Naive thymus-derived CD4-positive, alpha-beta T cell (primary cell): ENCODE measurements around the gene ZNF778. TPM values are rescaled to one million over a fixed set of nuclear protein-coding genes. Genes with fewer than 3 reads are reported as not detected.
A peak's percentile ranks its signal among the peaks of the same experiment; 100 is the strongest.
"Not testable (repeated sequence)": the region's sequence is repeated elsewhere in the genome, so short reads cannot be mapped to it uniquely, and the experiment has no call there.

ENCODE experiments used
- ATAC-seq: fragments of 150-1000 bp; cut with Tn5 transposase; 2 replicates; pipeline ENCODE4 v1.10.0; 2021; ENCODE audit warnings: mild to moderate bottlenecking, moderate library complexity
- CTCF ChIA-PET: fragments of 350-600 bp; sonication (Branson Sonifier 250); formaldehyde crosslinking; loops from one replicate; lab custom pipeline; 2021; ENCODE audit warnings: antibody characterized with exemption; lab: Charles Lee
- POLR2A ChIA-PET: fragments of 350-600 bp; sonication (Branson Sonifier 250); formaldehyde crosslinking; loops from one replicate; lab custom pipeline; 2021; ENCODE audit warnings: antibody characterized with exemption, inconsistent platforms; lab: Charles Lee
- DNase-seq, 9 donors: peaks; one replicate each; pipeline versions ENCODE4 v3.0.0 to v3.0.0-alpha.2; 2020 to 2022; ENCODE audit warnings: mixed read lengths in 1 of 9
- H3K27ac ChIP-seq: one replicate; pipeline ENCODE4 v1.7.0; 2013; ENCODE audit warnings: mild to moderate bottlenecking, low read depth, low read length, moderate library complexity
- H3K27me3 ChIP-seq, 2 donors: one replicate each; pipeline ENCODE4 v1.7.0; 2013; ENCODE audit warnings: low read length in 2 of 2, mild to moderate bottlenecking in 2 of 2, moderate library complexity in 2 of 2; ENCODE audit not compliant: control insufficient read depth in 2 of 2, insufficient read depth in 2 of 2
- H3K36me3 ChIP-seq, 3 experiments: 1 replicate in 2 of 3; 2 replicates in 1 of 3; pipeline ENCODE4 v1.7.0; 2013; ENCODE audit warnings: low read length in 3 of 3, mild to moderate bottlenecking in 3 of 3, moderate library complexity in 1 of 3; ENCODE audit not compliant: insufficient read depth in 3 of 3, control insufficient read depth in 2 of 3
- H3K4me1 ChIP-seq, 2 donors: one replicate each; pipeline ENCODE4 v1.7.0; 2013; ENCODE audit warnings: low read length in 2 of 2, mild to moderate bottlenecking in 2 of 2, moderate library complexity in 1 of 2; ENCODE audit not compliant: control insufficient read depth in 2 of 2, insufficient read depth in 2 of 2
- H3K4me3 ChIP-seq: 2 replicates; pipeline ENCODE4 v1.7.0; 2013; ENCODE audit warnings: mild to moderate bottlenecking, low read length
- H3K9me3 ChIP-seq, 3 experiments: 1 replicate in 2 of 3; 2 replicates in 1 of 3; pipeline ENCODE4 v1.7.0; 2013; ENCODE audit warnings: low read length in 3 of 3; ENCODE audit not compliant: control insufficient read depth in 2 of 3
- H3K27ac Mint-ChIP-seq, 9 donors: one replicate each; pipeline ENCODE4 v1.8.0; 2020 to 2022; ENCODE audit warnings: mixed read lengths in 9 of 9, mild to moderate bottlenecking in 8 of 9, moderate library complexity in 5 of 9, inconsistent platforms in 2 of 9
- H3K27me3 Mint-ChIP-seq, 5 donors: one replicate each; pipeline ENCODE4 v1.8.0; 2021 to 2022; ENCODE audit warnings: mixed read lengths in 5 of 5, mild to moderate bottlenecking in 1 of 5
- H3K36me3 Mint-ChIP-seq, 5 donors: one replicate each; pipeline ENCODE4 v1.8.0; 2020 to 2022; ENCODE audit warnings: mixed read lengths in 5 of 5, mild to moderate bottlenecking in 3 of 5, inconsistent platforms in 1 of 5
- H3K4me1 Mint-ChIP-seq, 7 donors: one replicate each; pipeline ENCODE4 v1.8.0; 2020 to 2022; ENCODE audit warnings: mixed read lengths in 7 of 7, mild to moderate bottlenecking in 3 of 7, inconsistent platforms in 1 of 7
- H3K4me3 Mint-ChIP-seq, 10 donors: one replicate each; pipeline ENCODE4 v1.8.0; 2020 to 2022; ENCODE audit warnings: mild to moderate bottlenecking in 10 of 10, mixed read lengths in 10 of 10, moderate library complexity in 6 of 10, inconsistent platforms in 2 of 10
- H3K9me3 Mint-ChIP-seq, 11 donors: one replicate each; pipeline ENCODE4 v1.8.0; 2020 to 2022; ENCODE audit warnings: mixed read lengths in 11 of 11, mild to moderate bottlenecking in 4 of 11, inconsistent platforms in 1 of 11, moderate library complexity in 1 of 11
- intact Hi-C, 2 donors: fragments of 100-400 bp; cut with micrococcal nuclease; formaldehyde crosslinking; loops; one replicate each; pipeline ENCODE4 v1.15.1; 2023
- polyA plus RNA-seq, 2 donors: library from polyadenylated mRNA; unstranded; fragments of 300-500 nt; fragmentation: Illumina TruSeq; gene quantifications; one replicate each; pipeline ENCODE4 v1.2.3, GENCODE V29; 2021
- total RNA-seq, 6 experiments: library from RNA in 5 of 6; stranded (reverse) in 5 of 6; gene quantifications; 1 replicate in 5 of 6; 2 replicates in 1 of 6; pipeline ENCODE4 v1.2.3 and lab custom pipeline; 2021 to 2026

Gene ZNF778
- total and polyA plus RNA-seq, 7 experiments from 2014 or later: 4.0 to 13.5 (median 6.5) TPM

DNA sequence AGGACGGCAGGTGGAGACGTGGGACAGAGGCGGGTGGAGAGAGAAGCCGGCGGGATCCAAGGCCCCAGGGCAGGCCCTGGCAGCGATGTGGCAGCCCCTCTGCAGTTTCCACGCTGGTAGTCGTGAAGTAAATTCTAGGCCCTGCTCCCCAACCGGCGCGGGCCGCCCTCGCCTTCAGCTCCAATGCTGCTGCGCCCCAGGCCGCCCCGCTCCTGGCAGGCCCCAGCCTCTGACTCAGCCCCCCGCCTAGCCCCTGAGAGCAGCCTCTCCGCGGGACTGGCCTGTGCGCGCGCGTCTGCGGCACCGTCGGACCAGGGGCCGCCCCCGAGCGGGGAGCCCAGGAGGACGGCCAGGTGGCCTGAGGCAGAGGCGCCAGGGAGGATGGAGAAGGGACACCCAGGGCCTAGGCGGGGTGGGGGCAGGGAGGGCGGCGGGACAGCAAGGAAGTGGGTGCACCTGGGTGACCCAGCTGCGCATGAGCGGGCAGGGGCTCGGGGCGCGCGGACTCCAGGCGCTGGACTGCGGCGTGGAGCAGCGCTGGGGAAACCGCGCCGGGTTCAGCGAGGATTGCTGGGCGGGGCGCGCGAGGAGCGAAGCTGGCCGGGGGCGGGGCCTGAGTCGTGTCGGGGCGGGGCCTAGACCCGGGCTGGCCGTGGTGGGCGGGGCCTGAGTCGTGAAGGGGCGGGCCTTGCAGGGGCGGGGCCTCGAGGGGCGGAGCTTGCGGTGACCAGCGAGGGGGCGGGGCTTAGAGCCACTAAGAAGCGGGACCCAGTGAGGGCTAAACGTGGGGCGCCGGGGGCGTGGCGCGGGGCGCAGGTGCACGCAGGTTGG is 29.6 kb downstream of the ZNF778 start:
- H3K27ac Mint-ChIP-seq: peak overlapping the region in 5 of 9 donors; percentile 40 to 89 (median 76)

DNA sequence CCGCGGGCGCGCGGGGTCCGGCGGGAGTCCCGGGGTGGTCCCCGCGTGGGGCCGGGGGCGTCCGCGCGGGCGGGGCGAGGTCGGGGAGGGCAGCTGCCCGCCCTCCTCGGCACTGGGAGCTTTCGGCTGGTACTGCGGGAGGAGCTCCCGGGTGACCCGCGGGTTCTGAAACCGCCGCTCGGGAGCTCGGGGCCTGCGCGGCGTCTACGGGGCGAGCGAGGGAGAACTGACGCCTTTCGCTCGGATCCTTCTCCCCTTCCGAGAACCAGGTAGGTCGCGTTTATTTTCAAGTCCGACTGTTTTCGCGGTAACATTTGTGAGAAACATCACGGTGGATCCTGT is 30.2 kb downstream of the ZNF778 start:
- not testable (repeated sequence) for H3K27me3 Mint-ChIP-seq, DNase-seq, ATAC-seq, H3K36me3 ChIP-seq, H3K4me1 ChIP-seq, H3K9me3 ChIP-seq, H3K27me3 ChIP-seq
- Histone ChIP-seq H3K4me3 (peak overlapping the region; percentile 47), H3K27ac (peak overlapping the region; percentile 53)
- Mint-ChIP-seq H3K27ac (peak overlapping the region in 6 of 9 donors; percentile 25 to 87 (median 70)), H3K36me3 (peaks cover 7 to 11% (median 8%) of the 10 kb centered on the region in 5 donors), H3K9me3 (peaks cover 3 to 12% (median 6%) of the 10 kb centered on the region in 11 donors), H3K4me1 (peaks cover 3 to 30% (median 21%) of the 10 kb centered on the region in 7 donors), H3K4me3 (peak overlapping the region; percentile 72 to 92 (median 82))
- POLR2A ChIA-PET: interaction anchor here (0.7 to 1.5 kb wide), 10 partner anchors 18 to 546 kb away, joined by 3 to 6 read pairs (median 3); no protein-coding TSS in a partner anchor
- CTCF ChIA-PET: interaction anchor here (0.6 to 1.2 kb wide), 4 partner anchors 42 to 585 kb away, joined by 3 read pairs; no protein-coding TSS in a partner anchor
- intact Hi-C loops: loop anchor here (1.0 to 10.0 kb wide), 9 partner anchors 30 to 793 kb away; partner anchors contain the start of genes CHMP1A (in 1 of the 2), GALNS (in 1 of the 2), MVD (in 1 of the 2) and RPL13 (in 1 of the 2)

More for the DNA sequence above, 29.6 kb downstream of the ZNF778 start:
- H3K4me1 Mint-ChIP-seq: peaks cover 3 to 31% (median 21%) of the 10 kb centered on the region in 7 donors
- ChIA-PET CTCF (interaction anchor here (0.6 to 1.2 kb wide), 4 partner anchors 43 to 585 kb away, joined by 3 read pairs; no protein-coding TSS in a partner anchor), POLR2A (interaction anchor here (0.5 to 1.5 kb wide), 13 partner anchors 19 to 545 kb away, joined by 3 to 6 read pairs (median 3); partner anchors contain the start of gene SPG7)
- peaks cover 0 to 5% of the 10 kb centered on the region in 2 donors for H3K4me1 ChIP-seq
- no peaks in the 10 kb centered on the region for H3K9me3 ChIP-seq
- no peaks in the 10 kb centered on the region for H3K36me3 ChIP-seq
- peaks cover 3 to 12% (median 6%) of the 10 kb centered on the region in 11 donors for H3K9me3 Mint-ChIP-seq
- peaks cover 7 to 11% (median 8%) of the 10 kb centered on the region in 5 donors for H3K36me3 Mint-ChIP-seq
- H3K27me3 ChIP-seq: no peaks in the 10 kb centered on the region
- DNase-seq (peak; percentile 85 to 99 (median 93)), ATAC-seq (peak; percentile 99)
- H3K27ac ChIP-seq: peak overlapping the region; percentile 62
- H3K27me3 Mint-ChIP-seq: peaks cover 0 to 6% (median 0%) of the 10 kb centered on the region in 5 donors
- intact Hi-C loops: loop anchor here (1.0 to 10.0 kb wide), 9 partner anchors 30 to 792 kb away; partner anchors contain the start of genes CHMP1A (in 1 of the 2), GALNS (in 1 of the 2), MVD (in 1 of the 2) and RPL13 (in 1 of the 2)
- H3K4me3 Mint-ChIP-seq: peak overlapping the region; percentile 70 to 92 (median 78)
- H3K4me3 ChIP-seq: peak overlapping the region; percentile 17

DNA sequence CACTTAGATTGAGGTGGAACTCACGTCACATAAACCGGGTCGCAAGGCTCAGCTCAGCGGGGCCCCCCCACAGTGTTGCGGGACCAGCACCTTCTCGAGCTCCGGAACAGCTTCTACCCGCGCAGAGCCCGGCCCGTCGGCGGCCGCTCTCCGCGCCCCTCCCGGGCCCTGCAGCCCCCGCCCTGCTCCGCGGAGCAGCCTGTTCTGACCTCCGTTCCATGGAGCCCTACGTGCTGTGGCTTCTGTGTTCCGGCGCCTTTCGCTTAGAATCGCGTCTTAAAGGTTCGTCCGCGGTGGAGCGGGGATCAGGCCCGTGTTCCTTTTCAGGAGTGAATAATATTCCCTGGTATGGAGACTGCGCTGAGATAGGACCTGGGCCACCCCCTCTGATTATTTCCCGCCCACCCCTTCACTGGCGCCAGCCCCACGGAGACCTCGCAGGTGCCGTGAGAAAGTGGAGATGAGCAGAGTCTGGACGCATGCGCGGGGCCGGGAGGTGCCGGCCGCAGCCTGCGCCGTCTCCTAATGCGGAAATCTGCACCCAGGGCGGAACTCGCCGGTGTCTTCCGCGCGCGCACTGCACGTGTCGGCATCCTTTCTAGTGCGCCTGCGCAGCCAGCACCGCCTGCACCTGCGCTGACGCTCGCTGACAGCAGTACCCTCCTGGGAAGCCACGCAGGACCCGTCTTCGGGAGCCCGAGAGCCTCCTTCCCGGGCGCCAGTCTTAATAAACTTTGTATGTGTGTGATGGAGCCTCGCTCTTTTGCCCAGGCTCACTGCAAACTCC is 30.9 kb downstream of the ZNF778 start:
- H3K9me3 ChIP-seq: no peaks in the 10 kb centered on the region
- CTCF ChIA-PET: interaction anchor here (0.8 to 1.2 kb wide), 2 partner anchors 41 to 301 kb away, joined by 3 read pairs; no protein-coding TSS in a partner anchor
- intact Hi-C loops: loop anchor here (5.0 to 10.0 kb wide), 4 partner anchors 394 to 794 kb away; partner anchors contain the start of genes CHMP1A (in 1 of the 2), GALNS (in 1 of the 2), SPATA2L (in 1 of the 2) and SPATA33 (in 1 of the 2)
- peak in 2 of 9 donors; percentile 24 to 48 for DNase-seq
- no peaks in the 10 kb centered on the region for H3K36me3 ChIP-seq
- ATAC-seq: no peak
- Mint-ChIP-seq H3K36me3 (peaks cover 7 to 11% (median 8%) of the 10 kb centered on the region in 5 donors), H3K4me1 (peaks cover 3 to 23% (median 16%) of the 10 kb centered on the region in 7 donors), H3K27me3 (peaks cover 0 to 6% (median 0%) of the 10 kb centered on the region in 5 donors), H3K9me3 (peaks cover 1 to 12% (median 6%) of the 10 kb centered on the region in 11 donors), H3K4me3 (peak overlapping the region; percentile 72 to 92 (median 82)), H3K27ac (peak overlapping the region in 6 of 9 donors; percentile 25 to 87 (median 70))
- peaks cover 0 to 5% of the 10 kb centered on the region in 2 donors for H3K4me1 ChIP-seq
- POLR2A ChIA-PET: interaction anchor here (0.9 to 1.3 kb wide), 3 partner anchors 12 to 442 kb away, joined by 3 to 4 read pairs (median 3); no protein-coding TSS in a partner anchor
- H3K27ac ChIP-seq: peak overlapping the region; percentile 53
- peak overlapping the region; percentile 47 for H3K4me3 ChIP-seq
- no peaks in the 10 kb centered on the region for H3K27me3 ChIP-seq

- POLR2A ChIA-PET: no interaction called here
- DNase-seq: no peak
- H3K4me3 Mint-ChIP-seq: no peak overlapping the region
These were observed 36.2 kb downstream of the ZNF778 start for GRCh38 chr16:89253548-89254287.

DNA sequence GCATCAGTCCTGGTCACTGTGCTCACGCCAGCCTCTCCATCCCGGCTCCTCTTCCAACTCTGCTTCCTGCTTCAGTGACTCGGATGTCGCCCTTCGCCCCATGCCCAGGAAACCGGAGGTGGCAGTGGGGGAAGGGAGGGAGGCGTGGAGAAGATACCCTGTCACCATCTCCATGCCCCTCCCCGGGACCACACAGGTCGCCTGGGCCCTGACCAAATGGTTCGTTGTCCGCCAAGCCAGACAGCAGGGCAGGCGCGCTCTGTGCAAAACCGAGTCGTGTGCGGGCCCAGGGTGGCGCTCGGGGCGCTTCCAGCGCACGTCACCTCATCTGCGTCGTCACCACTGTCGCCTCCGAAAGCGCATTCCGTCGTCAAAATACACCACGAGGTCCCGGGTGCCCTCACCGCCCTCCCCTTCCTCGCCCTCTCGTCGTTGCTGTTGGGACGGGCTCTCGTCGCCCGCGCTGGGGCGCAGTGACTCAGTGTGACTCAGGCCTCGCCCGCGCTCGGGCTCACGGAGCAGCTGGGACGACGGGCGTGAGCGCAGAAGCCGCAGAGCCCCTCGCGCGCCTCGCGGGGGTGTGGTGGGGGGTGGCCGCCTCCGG is 39.2 kb downstream of the ZNF778 start:
- Histone ChIP-seq H3K4me1 (peaks cover 10 to 13% of the 10 kb centered on the region in 2 donors), H3K4me3 (peak overlapping the region; percentile 52), H3K9me3 (no peaks in the 10 kb centered on the region), H3K27me3 (peaks cover 4% of the 10 kb centered on the region in 2 donors), H3K27ac (peak overlapping the region; percentile 19), H3K36me3 (no peaks in the 10 kb centered on the region)
- intact Hi-C loops: loop anchor here in 1 of 2 donors (2.0 kb wide), 1 partner anchor 32 kb away; no protein-coding TSS in a partner anchor
- Mint-ChIP-seq H3K4me1 (peaks cover 14 to 26% (median 21%) of the 10 kb centered on the region in 7 donors), H3K27ac (peak overlapping the region in 6 of 9 donors; percentile 48 to 84 (median 80)), H3K4me3 (peak overlapping the region; percentile 63 to 85 (median 76)), H3K9me3 (peaks cover 0 to 2% (median 0%) of the 10 kb centered on the region in 11 donors), H3K27me3 (peaks cover 14 to 37% (median 15%) of the 10 kb centered on the region in 5 donors), H3K36me3 (peaks cover 0 to 2% (median 0%) of the 10 kb centered on the region in 5 donors)
- peak; percentile 56 to 88 (median 71) for DNase-seq
- ChIA-PET POLR2A (interaction anchor here (1.0 kb wide), 1 partner anchor 15 kb away, joined by 4 read pairs; no protein-coding TSS in a partner anchor), CTCF (no interaction called here)
- peak; percentile 96 for ATAC-seq

More at GRCh38 chr16:89253548-89254287, 36.2 kb downstream of the ZNF778 start:
- H3K36me3 Mint-ChIP-seq: peaks cover 7 to 11% (median 8%) of the 10 kb centered on the region in 5 donors
- Histone ChIP-seq H3K36me3 (no peaks in the 10 kb centered on the region), H3K4me3 (no peak overlapping the region), H3K27me3 (peaks cover 4% of the 10 kb centered on the region in 2 donors), H3K27ac (no peak overlapping the region), H3K9me3 (no peaks in the 10 kb centered on the region), H3K4me1 (peaks cover 10 to 13% of the 10 kb centered on the region in 2 donors)
- H3K9me3 Mint-ChIP-seq: peaks cover 2 to 12% (median 6%) of the 10 kb centered on the region in 11 donors
- CTCF ChIA-PET: no interaction called here
- peaks cover 16 to 30% (median 24%) of the 10 kb centered on the region in 7 donors for H3K4me1 Mint-ChIP-seq
- peaks cover 14 to 36% (median 15%) of the 10 kb centered on the region in 5 donors for H3K27me3 Mint-ChIP-seq
- H3K27ac Mint-ChIP-seq: no peak overlapping the region
- no peak for ATAC-seq
- intact Hi-C loops: no loop called here
